GM12878 (cell line): ENCODE results near the gene BNIPL. TPM values are rescaled to one million over a fixed set of nuclear protein-coding genes. Genes with fewer than 3 reads are reported as not detected.

Experiments
- ATAC-seq: fragments of 200-7000 bp; cut with Tn5 transposase; 3 replicates; pipeline ENCODE4 v1.9.1; 2020; ENCODE audit warnings: mild to moderate bottlenecking, moderate library complexity
- BruUV-seq: library from RNA; stranded (reverse); fragments of 400-500 nt; replicated peaks from 2 replicates; lab custom pipeline; 2021; lab: Mats Ljungman, UMichigan
- CTCF ChIA-PET: fragments of 300-600 bp; sonication (Branson Sonifier 250); formaldehyde crosslinking; extraction: SDS; loops from one replicate; lab custom pipeline; 2021; ENCODE audit warnings: inconsistent platforms; lab: Yijun Ruan, JAX
- POLR2A ChIA-PET: fragments of 350-600 bp; formaldehyde crosslinking; extraction: SDS; loops from one replicate; lab custom pipeline; 2021; ENCODE audit warnings: inconsistent platforms; lab: Charles Lee
- RAD21 ChIA-PET: fragments of 300-600 bp; sonication (Branson Sonifier 250); formaldehyde crosslinking; loops from one replicate; lab custom pipeline; 2023; ENCODE audit warnings: antibody characterized with exemption; ENCODE audit not compliant: unreplicated experiment; lab: Charles Lee
- SMC1A ChIA-PET: fragments of 300-600 bp; sonication (Branson Sonifier 250); formaldehyde crosslinking; loops from one replicate; lab custom pipeline; 2023; ENCODE audit not compliant: unreplicated experiment, uncharacterized antibody; lab: Charles Lee
- DNase-seq: peaks from one replicate; pipeline ENCODE4 v3.0.0-alpha.2; 2011; ENCODE audit warnings: low read depth, low spot score
- FAIRE-seq: peaks from 3 replicates; lab custom pipeline; 2011; peaks lifted over from hg19 to GRCh38; lab: Jason Lieb, UNC
- H2AFZ ChIP-seq: 2 replicates; pipeline ENCODE4 v1.6.0; 2011; ENCODE audit warnings: low read depth, low read length, control low read depth; ENCODE audit not compliant: control insufficient read depth
- H3K27ac ChIP-seq: 2 replicates; pipeline ENCODE4 v1.5.1; 2011; ENCODE audit warnings: control low read depth; ENCODE audit not compliant: control insufficient read depth, insufficient read depth
- H3K27me3 ChIP-seq, 2 experiments: replicated peaks in 1 of 2; 2 replicates each; pipeline versions ENCODE4 v1.6.0 to v1.6.1; 2011; ENCODE audit warnings: low read length in 1 of 2; ENCODE audit not compliant: control insufficient read depth in 2 of 2, insufficient read depth in 2 of 2
- H3K36me3 ChIP-seq, 2 experiments: 2 replicates each; pipeline ENCODE4 v1.5.1; 2011; ENCODE audit warnings: low read length in 1 of 2; ENCODE audit not compliant: control insufficient read depth in 2 of 2, insufficient read depth in 2 of 2
- H3K4me1 ChIP-seq: 2 replicates; pipeline ENCODE4 v1.6.1; 2011; ENCODE audit warnings: mild to moderate bottlenecking, low read length, moderate library complexity, mixed read lengths; ENCODE audit not compliant: control insufficient read depth, insufficient read depth
- H3K4me2 ChIP-seq: 2 replicates; pipeline ENCODE4 v1.6.0; 2011; ENCODE audit warnings: control low read depth; ENCODE audit not compliant: control insufficient read depth, insufficient read depth
- H3K4me3 ChIP-seq: fragments of 200-600 bp; sonication (generic); 2 replicates; pipeline ENCODE4 v1.5.1; 2016
- H3K79me2 ChIP-seq: 2 replicates; pipeline ENCODE4 v1.6.0; 2011; ENCODE audit warnings: low read length; ENCODE audit not compliant: control insufficient read depth, insufficient read depth
- H3K9ac ChIP-seq: 2 replicates; pipeline ENCODE4 v1.8.0; 2011; ENCODE audit warnings: low read length, control low read depth, mixed read lengths; ENCODE audit not compliant: control insufficient read depth, insufficient read depth
- H3K9me3 ChIP-seq: replicated peaks from 3 replicates; pipeline ENCODE4 v1.5.1; 2011; ENCODE audit warnings: mild to moderate bottlenecking, low read length; ENCODE audit not compliant: control insufficient read depth, insufficient read depth
- H4K20me1 ChIP-seq: 2 replicates; pipeline ENCODE4 v1.6.0; 2011; ENCODE audit not compliant: control insufficient read depth, insufficient read depth
- BMI1 ChIP-seq: fragments of 450-650 bp; IDR thresholded peaks from 2 replicates; pipeline ENCODE4 v1.6.1; 2016; ENCODE audit warnings: mild to moderate bottlenecking, moderate library complexity, borderline replicate concordance
- EP300 ChIP-seq, 2 experiments: fragments of 150-350 bp in 1 of 2; IDR thresholded peaks; 2 replicates each; pipeline ENCODE4 v1.6.1; 2011 to 2012; ENCODE audit warnings: low read depth in 2 of 2, low read length in 2 of 2, borderline replicate concordance in 1 of 2, improper control_type of control experiment in 1 of 2, inconsistent platforms in 1 of 2; ENCODE audit not compliant: control insufficient read depth in 1 of 2
- GABPA ChIP-seq: IDR thresholded peaks from 2 replicates; pipeline ENCODE4 v1.6.1; 2014; ENCODE audit warnings: antibody characterized with exemption, low read depth, mild to moderate bottlenecking, inconsistent platforms
- HCFC1 ChIP-seq: fragments of 150-350 bp; IDR thresholded peaks from 2 replicates; pipeline ENCODE4 v1.6.1; 2014; ENCODE audit warnings: low read length
- MXI1 ChIP-seq: fragments of 150-350 bp; IDR thresholded peaks from 2 replicates; pipeline ENCODE4 v1.6.1; 2011; ENCODE audit warnings: low read depth, mild to moderate bottlenecking, inconsistent platforms, low read length, improper control_type of control experiment
- MYC ChIP-seq: IDR thresholded peaks from 2 replicates; pipeline ENCODE4 v1.6.1; 2011; ENCODE audit warnings: mild to moderate bottlenecking, low read length, moderate library complexity, inconsistent platforms; ENCODE audit not compliant: insufficient read depth, insufficient replicate concordance, insufficient read length, severe bottlenecking
- TCF12 ChIP-seq: IDR thresholded peaks from 2 replicates; pipeline ENCODE4 v1.6.1; 2011; ENCODE audit warnings: low read depth, mild to moderate bottlenecking, low read length
- ZNF384 ChIP-seq: IDR thresholded peaks from 2 replicates; pipeline ENCODE4 v1.6.1; 2012; ENCODE audit warnings: low read depth, mild to moderate bottlenecking, low read length, improper control_type of control experiment, borderline replicate concordance
- ZSCAN29 ChIP-seq: fragments of 450-650 bp; IDR thresholded peaks from 2 replicates; pipeline ENCODE4 v1.6.1; 2017; ENCODE audit warnings: mild to moderate bottlenecking, moderate library complexity
- WGBS: methylation state at CpG from one replicate; pipeline ENCODE4 v1.1.6; 2016; ENCODE audit warnings: low lambda C conversion rate; ENCODE audit not compliant: insufficient replicate concordance, insufficient coverage; ENCODE audit errors: missing lambda C conversion rate; 5-methylcytosine and 5-hydroxymethylcytosine counted together
- in situ Hi-C: fragments of 300-500 bp; cut with MboI; formaldehyde crosslinking; loops from 9 replicates; pipeline ENCODE4 v1.14.3; 2018; ENCODE audit warnings: mixed read lengths
- intact Hi-C: fragments of 100-400 bp; cut with micrococcal nuclease; formaldehyde crosslinking; loops from one replicate; pipeline ENCODE4 v1.14.2; 2022; ENCODE audit not compliant: unreplicated experiment
- polyA plus RNA-seq, 11 experiments: library from polyadenylated mRNA; depleted of rRNA in 4 of 11; unstranded in 6 of 11; stranded (reverse) in 5 of 11; fragments of >200 nt; fragmentation: Nextera tagmentation in 4 of 11; fragmentation: Illumina TruSeq in 1 of 11; extraction: Ambion mirVana in 4 of 11; extraction: Trizol in 1 of 11; gene quantifications; 1 replicate in 1 of 11; 2 replicates in 10 of 11; pipeline versions ENCODE4 v1.2.1 to v1.2.3, GENCODE V29; 2011 to 2016; ENCODE audit warnings: inconsistent platforms in 2 of 11, missing spikeins in 2 of 11, low read depth in 1 of 11
- total RNA-seq, 4 experiments: library from RNA; depleted of rRNA in 3 of 4; stranded (reverse); fragments of >200 nt in 3 of 4; fragmentation: Illumina TruSeq in 1 of 4; extraction: Trizol in 1 of 4; gene quantifications; 2 replicates each; pipeline versions ENCODE4 v1.2.1 to v1.2.3, GENCODE V29; 2013 to 2021
- TF ChIP-seq, protein P1 (sequence below): IDR thresholded peaks from 2 replicates; pipeline ENCODE4 v1.6.1; 2012; ENCODE audit warnings: mild to moderate bottlenecking, low read depth, low read length
- TF ChIP-seq, protein P2 (sequence below): fragments of 450-650 bp; IDR thresholded peaks from 2 replicates; pipeline ENCODE4 v1.6.1; 2017; ENCODE audit warnings: mild to moderate bottlenecking, low read depth, inconsistent platforms; ENCODE audit not compliant: poor library complexity, severe bottlenecking

The BNIPL gene
- total and polyA plus RNA-seq, 10 of the 15 experiments (the other 5 are each of a cell fraction or from before 2014, with no cell fraction given): 0.05 to 1.1 (median 0.17) TPM

DNA sequence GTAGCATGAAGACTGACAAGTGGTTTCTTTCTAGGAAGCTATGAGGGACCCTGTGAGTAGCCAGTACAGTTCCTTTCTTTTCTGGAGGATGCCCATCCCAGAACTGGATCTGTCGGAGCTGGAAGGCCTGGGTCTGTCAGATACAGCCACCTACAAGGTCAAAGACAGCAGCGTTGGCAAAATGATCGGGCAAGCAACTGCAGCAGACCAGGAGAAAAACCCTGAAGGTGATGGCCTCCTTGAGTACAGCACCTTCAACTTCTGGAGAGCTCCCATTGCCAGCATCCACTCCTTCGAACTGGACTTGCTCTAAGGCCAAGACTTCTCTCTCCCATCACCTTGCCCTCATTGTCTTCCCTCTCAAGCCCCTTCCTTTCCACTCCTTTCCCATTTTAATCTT is 30.8 kb downstream of the BNIPL start:
- H2AFZ ChIP-seq: no peak overlapping the region
- ChIA-PET RAD21 (no interaction called here), POLR2A (interaction anchor here (0.7 kb wide), 1 partner anchor 36 kb away, joined by 4 read pairs; no protein-coding TSS in a partner anchor), SMC1A (interaction anchor here (1.5 to 1.6 kb wide), 2 partner anchors 9 to 12 kb away, joined by 4 to 7 read pairs; no protein-coding TSS in a partner anchor), CTCF (interaction anchor here (0.7 to 2.3 kb wide), 7 partner anchors 8 to 187 kb away, joined by 3 to 14 read pairs (median 6); partner anchors contain the start of genes CDC42SE1, MLLT11, PSMD4 and TNFAIP8L2)
- H3K4me1 ChIP-seq: peaks cover 8% of the 10 kb centered on the region
- no peaks in the 10 kb centered on the region for H4K20me1 ChIP-seq
- in situ Hi-C loops (no loop called here), intact Hi-C loops (no loop called here)
- ATAC-seq (no peak), FAIRE-seq (no peak), DNase-seq (no peak)
- BruUV-seq: no TSS peak
- H3K9me3 ChIP-seq: no peaks in the 10 kb centered on the region
- H3K4me2 ChIP-seq: no peak overlapping the region
- TF ChIP-seq MYC (no peak), ZNF384 (no peak), TCF12 (no peak)
- no peak overlapping the region for H3K9ac ChIP-seq
- H3K79me2 ChIP-seq: peaks cover 10% of the 10 kb centered on the region
- H3K36me3 ChIP-seq: no peaks in the 10 kb centered on the region
- H3K4me3 ChIP-seq: no peak overlapping the region
- no peaks in the 10 kb centered on the region for H3K27me3 ChIP-seq
- H3K27ac ChIP-seq: no peak overlapping the region
- 92% methylated on average over 4 of the region's 4 CpGs for WGBS

DNA sequence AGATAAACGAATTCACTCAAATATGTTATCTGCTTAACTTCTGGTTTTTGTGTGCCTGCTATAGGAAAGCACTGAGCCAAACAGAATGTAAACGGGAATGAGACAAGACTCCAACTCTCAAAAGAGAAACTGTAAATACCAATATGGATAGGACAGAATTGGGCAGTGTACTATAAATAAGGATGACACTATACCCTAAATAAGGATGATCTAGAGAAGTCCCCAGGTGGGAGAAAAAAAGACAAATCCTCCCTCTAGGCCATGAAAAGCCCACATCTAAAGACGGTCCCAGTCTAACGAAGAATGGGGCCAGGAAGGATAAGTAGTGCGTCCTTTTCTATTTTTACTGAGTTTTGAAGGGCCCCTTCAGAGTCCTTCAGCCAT is 32.7 kb downstream of the BNIPL start:
- Histone ChIP-seq H3K79me2 (peaks cover 10% of the 10 kb centered on the region), H3K4me2 (peak overlapping the region; percentile 93), H3K4me3 (no peak overlapping the region), H3K36me3 (no peaks in the 10 kb centered on the region), H3K9ac (no peak overlapping the region), H3K27me3 (no peaks in the 10 kb centered on the region), H3K27ac (no peak overlapping the region), H4K20me1 (no peaks in the 10 kb centered on the region), H3K9me3 (no peaks in the 10 kb centered on the region), H2AFZ (no peak overlapping the region), H3K4me1 (peaks cover 8% of the 10 kb centered on the region)
- ChIA-PET RAD21 (no interaction called here), CTCF (interaction anchor here (1.3 to 1.8 kb wide), 2 partner anchors 21 to 31 kb away, joined by 4 to 6 read pairs; partner anchors contain the start of gene C1orf56), POLR2A (interaction anchor here (2.8 kb wide), 1 partner anchor 9 kb away, joined by 38 read pairs; the partner anchor contains the start of genes CDC42SE1 and MLLT11), SMC1A (no interaction called here)
- ATAC-seq: no peak
- 70% methylated on average over 5 of the region's 5 CpGs for WGBS
- intact Hi-C loops (no loop called here), in situ Hi-C loops (no loop called here)
- DNase-seq: no peak
- no peak for FAIRE-seq
- no TSS peak for BruUV-seq
- TF ChIP-seq ZSCAN29 (no peak), GABPA (no peak), BMI1 (no peak), EP300 (IDR thresholded peaks at IDR 0.05; ENCODE audit: borderline replicate concordance in 1 of 2, control insufficient read depth in 1 of 2, low read depth in 2 of 2, low read length in 2 of 2) (no peak), HCFC1 (no peak), MXI1 (no peak)
- TF ChIP-seq, protein P1, sequence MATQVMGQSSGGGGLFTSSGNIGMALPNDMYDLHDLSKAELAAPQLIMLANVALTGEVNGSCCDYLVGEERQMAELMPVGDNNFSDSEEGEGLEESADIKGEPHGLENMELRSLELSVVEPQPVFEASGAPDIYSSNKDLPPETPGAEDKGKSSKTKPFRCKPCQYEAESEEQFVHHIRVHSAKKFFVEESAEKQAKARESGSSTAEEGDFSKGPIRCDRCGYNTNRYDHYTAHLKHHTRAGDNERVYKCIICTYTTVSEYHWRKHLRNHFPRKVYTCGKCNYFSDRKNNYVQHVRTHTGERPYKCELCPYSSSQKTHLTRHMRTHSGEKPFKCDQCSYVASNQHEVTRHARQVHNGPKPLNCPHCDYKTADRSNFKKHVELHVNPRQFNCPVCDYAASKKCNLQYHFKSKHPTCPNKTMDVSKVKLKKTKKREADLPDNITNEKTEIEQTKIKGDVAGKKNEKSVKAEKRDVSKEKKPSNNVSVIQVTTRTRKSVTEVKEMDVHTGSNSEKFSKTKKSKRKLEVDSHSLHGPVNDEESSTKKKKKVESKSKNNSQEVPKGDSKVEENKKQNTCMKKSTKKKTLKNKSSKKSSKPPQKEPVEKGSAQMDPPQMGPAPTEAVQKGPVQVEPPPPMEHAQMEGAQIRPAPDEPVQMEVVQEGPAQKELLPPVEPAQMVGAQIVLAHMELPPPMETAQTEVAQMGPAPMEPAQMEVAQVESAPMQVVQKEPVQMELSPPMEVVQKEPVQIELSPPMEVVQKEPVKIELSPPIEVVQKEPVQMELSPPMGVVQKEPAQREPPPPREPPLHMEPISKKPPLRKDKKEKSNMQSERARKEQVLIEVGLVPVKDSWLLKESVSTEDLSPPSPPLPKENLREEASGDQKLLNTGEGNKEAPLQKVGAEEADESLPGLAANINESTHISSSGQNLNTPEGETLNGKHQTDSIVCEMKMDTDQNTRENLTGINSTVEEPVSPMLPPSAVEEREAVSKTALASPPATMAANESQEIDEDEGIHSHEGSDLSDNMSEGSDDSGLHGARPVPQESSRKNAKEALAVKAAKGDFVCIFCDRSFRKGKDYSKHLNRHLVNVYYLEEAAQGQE: no peak
- TF ChIP-seq, protein P2, sequence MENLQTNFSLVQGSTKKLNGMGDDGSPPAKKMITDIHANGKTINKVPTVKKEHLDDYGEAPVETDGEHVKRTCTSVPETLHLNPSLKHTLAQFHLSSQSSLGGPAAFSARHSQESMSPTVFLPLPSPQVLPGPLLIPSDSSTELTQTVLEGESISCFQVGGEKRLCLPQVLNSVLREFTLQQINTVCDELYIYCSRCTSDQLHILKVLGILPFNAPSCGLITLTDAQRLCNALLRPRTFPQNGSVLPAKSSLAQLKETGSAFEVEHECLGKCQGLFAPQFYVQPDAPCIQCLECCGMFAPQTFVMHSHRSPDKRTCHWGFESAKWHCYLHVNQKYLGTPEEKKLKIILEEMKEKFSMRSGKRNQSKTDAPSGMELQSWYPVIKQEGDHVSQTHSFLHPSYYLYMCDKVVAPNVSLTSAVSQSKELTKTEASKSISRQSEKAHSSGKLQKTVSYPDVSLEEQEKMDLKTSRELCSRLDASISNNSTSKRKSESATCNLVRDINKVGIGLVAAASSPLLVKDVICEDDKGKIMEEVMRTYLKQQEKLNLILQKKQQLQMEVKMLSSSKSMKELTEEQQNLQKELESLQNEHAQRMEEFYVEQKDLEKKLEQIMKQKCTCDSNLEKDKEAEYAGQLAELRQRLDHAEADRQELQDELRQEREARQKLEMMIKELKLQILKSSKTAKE: no peak
